ENCODE data around the gene THAP7. TPM values are rescaled to one million over a fixed set of nuclear protein-coding genes. Genes with fewer than 3 reads are reported as not detected.

The THAP7 gene
- total and polyA plus RNA-seq, 11 donors: 15.3 to 39.0 (median 20.3) TPM

GRCh38 chr22:20999350-21000206 lies 2.3 kb downstream of the THAP7 start:
- no peak for ATAC-seq
- Histone ChIP-seq H3K4me1 (peaks cover 3 to 36% (median 30%) of the 10 kb centered on the region in 12 donors), H3K4me3 (peak overlapping the region in 2 of 12 donors; percentile 79 to 81), H3K27me3 (no peaks in the 10 kb centered on the region), H3K36me3 (peaks cover 0 to 56% (median 42%) of the 10 kb centered on the region in 9 donors), H3K27ac (peak overlapping the region in 1 of 12 donors; percentile 98), H3K9me3 (no peaks in the 10 kb centered on the region)
- intact Hi-C loops (cut with DNase I): loop anchor here in 4 of 10 donors (2.0 to 10.0 kb wide), 4 partner anchors 19 to 145 kb away; partner anchors contain the start of genes CRKL (in 2 of the 4), PI4KA (in 2 of the 4) and SNAP29 (in 2 of the 4)
- whole genome bisulfite sequencing, 4 donors: 89 to 93% (median 91%) methylated on average over 21 to 27 of the region's 27 CpGs
- TF ChIP-seq POLR2A (IDR thresholded peaks at IDR 0.05) (no peak), CTCF (IDR thresholded peaks at IDR 0.05) (no peak)
- DNase-seq: peak in 1 of 5 donors; percentile 5

- 70 to 79% (median 71%) methylated on average over 6 to 7 of the region's 7 CpGs for WGBS, 4 donors
- no peaks in the 10 kb centered on the region for H3K27me3 ChIP-seq
- no peaks in the 10 kb centered on the region for H3K9me3 ChIP-seq
- ATAC-seq (no peak), DNase-seq (no peak)
- peaks cover 0 to 65% (median 49%) of the 10 kb centered on the region in 9 donors for H3K36me3 ChIP-seq
- no peak for TF ChIP-seq POLR2A (IDR thresholded peaks at IDR 0.05)
- TF ChIP-seq CTCF (IDR thresholded peaks at IDR 0.05): no peak
- peaks cover 3 to 33% (median 27%) of the 10 kb centered on the region in 12 donors for H3K4me1 ChIP-seq
- intact Hi-C loops (cut with DNase I): loop anchor here in 1 of 10 donors (10.0 kb wide), 1 partner anchor 84 kb away; the partner anchor contains the start of gene CRKL
- no peak overlapping the region for H3K27ac ChIP-seq
- no peak overlapping the region for H3K4me3 ChIP-seq
Observed at GRCh38 chr22:20998411-20999336, 3.2 kb downstream of the THAP7 start.

GRCh38 chr22:20997536-20998257 lies 4.2 kb downstream of the THAP7 start:
- DNase-seq (peak in 1 of 5 donors; percentile 6), ATAC-seq (no peak)
- Histone ChIP-seq H3K9me3 (no peaks in the 10 kb centered on the region), H3K27ac (no peak overlapping the region), H3K36me3 (peaks cover 0 to 75% (median 54%) of the 10 kb centered on the region in 9 donors), H3K4me3 (no peak overlapping the region), H3K4me1 (peaks cover 3 to 23% (median 18%) of the 10 kb centered on the region in 12 donors), H3K27me3 (no peaks in the 10 kb centered on the region)
- 80 to 88% (median 82%) methylated on average over 8 to 13 of the region's 13 CpGs for WGBS, 4 donors
- TF ChIP-seq POLR2A (IDR thresholded peaks at IDR 0.05) (no peak), CTCF (IDR thresholded peaks at IDR 0.05) (no peak)
- intact Hi-C loops (cut with DNase I): loop anchor here in 1 of 10 donors (10.0 kb wide), 1 partner anchor 83 kb away; the partner anchor contains the start of gene CRKL
